Hepatocyte (in vitro differentiated cells): Measurements from ENCODE around the gene NUP54.

Experiments
- CTCF ChIP-seq: fragments of 200-600 bp; sonication (generic); IDR thresholded peaks from 2 replicates; pipeline ENCODE4 v1.5.1; 2016; ENCODE audit warnings: antibody characterized with exemption, mild to moderate bottlenecking; ENCODE audit not compliant: poor library complexity
- EZH2 ChIP-seq: fragments of 200-600 bp; sonication (generic); IDR thresholded peaks from 2 replicates; pipeline ENCODE4 v1.6.1; 2016; ENCODE audit warnings: antibody characterized with exemption, mild to moderate bottlenecking, borderline replicate concordance
- EZH2phosphoT487 ChIP-seq: fragments of 200-600 bp; sonication (generic); IDR thresholded peaks from one replicate; pipeline ENCODE4 v1.6.1; 2018; ENCODE audit warnings: antibody characterized with exemption, mild to moderate bottlenecking, low read depth, moderate library complexity; ENCODE audit not compliant: unreplicated experiment, severe bottlenecking

GRCh38 chr4:76120199-76120598, 28.0 kb downstream of the NUP54 start:
- no peak for TF ChIP-seq CTCF
- TF ChIP-seq EZH2 = no peak
- TF ChIP-seq EZH2phosphoT487 = no peak
